HCT116 (cell line): ENCODE results near the gene ABCC8. TPM values are rescaled to one million over a fixed set of nuclear protein-coding genes. Genes with fewer than 3 reads are reported as not detected.

ENCODE experiments used
- ATAC-seq: fragments of 200-7000 bp; cut with Tn5 transposase; 2 replicates; pipeline ENCODE4 v1.9.1; 2020; ENCODE audit warnings: mild to moderate bottlenecking, moderate library complexity
- BruUV-seq: library from RNA; stranded (reverse); fragments of 400-500 nt; replicated peaks from 2 replicates; lab custom pipeline; 2021; lab: Mats Ljungman, UMichigan
- CTCF ChIA-PET: fragments of 300-600 bp; sonication (Branson Sonifier 250); formaldehyde crosslinking; loops from one replicate; lab custom pipeline; 2021; ENCODE audit warnings: antibody characterized with exemption; lab: Charles Lee
- POLR2A ChIA-PET: fragments of 300-600, 350-600 bp; sonication (Branson Sonifier 250); formaldehyde crosslinking; loops from one replicate; lab custom pipeline; 2021; ENCODE audit warnings: antibody characterized with exemption; lab: Charles Lee
- RAD21 ChIA-PET, 2 experiments: fragments of 300-600 bp; sonication (Branson Sonifier 250); formaldehyde crosslinking; loops; one replicate each; lab custom pipeline; 2023; ENCODE audit warnings: low total read pairs in 2 of 2; ENCODE audit not compliant: uncharacterized antibody in 2 of 2, unreplicated experiment in 2 of 2, low non-redundant PET in 1 of 2; lab: Charles Lee
- DNase-seq: peaks from one replicate; pipeline ENCODE4 v3.0.0-alpha.2; 2010; ENCODE audit warnings: low read depth, low spot score
- H2AFZ ChIP-seq: fragments of 200-600 bp; shearing (Covaris generic), sonication (generic); 2 replicates; pipeline ENCODE4 v1.6.1; 2017; ENCODE audit warnings: low read depth, mixed run types, mixed read lengths, antibody characterized with exemption, low read length; ENCODE audit not compliant: poor library complexity, severe bottlenecking
- H3K27ac ChIP-seq: 2 replicates; pipeline ENCODE4 v1.5.1; 2012; ENCODE audit warnings: low read depth, low read length
- H3K27me3 ChIP-seq: fragments of 200-600 bp; sonication (generic); 2 replicates; pipeline ENCODE4 v1.6.1; 2016; ENCODE audit warnings: mixed run types, low read length, mixed read lengths; ENCODE audit not compliant: insufficient read depth
- H3K36me3 ChIP-seq, 2 experiments: fragments of 200-500 bp in 1 of 2; fragments of 200-600 bp in 1 of 2; sonication (Bioruptor generic) in 1 of 2; sonication (generic) in 1 of 2; 2 replicates each; pipeline versions ENCODE4 v1.5.1 to v1.6.1; 2014 to 2016; ENCODE audit warnings: low read length in 2 of 2, inconsistent platforms in 1 of 2, mixed read lengths in 1 of 2, mixed run types in 1 of 2; ENCODE audit not compliant: insufficient read depth in 2 of 2, control insufficient read depth in 1 of 2
- H3K4me1 ChIP-seq, 2 experiments: fragments of 200-600 bp in 1 of 2; sonication (generic) in 1 of 2; 2 replicates each; pipeline versions ENCODE4 v1.5.1 to v1.6.1; 2012 to 2017; ENCODE audit warnings: low read length in 2 of 2, inconsistent platforms in 1 of 2, mild to moderate bottlenecking in 1 of 2, mixed read lengths in 1 of 2, mixed run types in 1 of 2, moderate library complexity in 1 of 2; ENCODE audit not compliant: insufficient read depth in 2 of 2, control insufficient read depth in 1 of 2
- H3K4me2 ChIP-seq: fragments of 200-600 bp; sonication (generic); 2 replicates; pipeline ENCODE4 v1.6.1; 2017; ENCODE audit warnings: mixed run types, low read length, mixed read lengths
- H3K4me3 ChIP-seq, 2 experiments: fragments of 200-600 bp in 1 of 2; sonication (generic) in 1 of 2; replicated peaks in 1 of 2; 2 replicates each; pipeline ENCODE4 v1.5.1; 2011 to 2016; ENCODE audit warnings: low read length in 2 of 2, control low read depth in 1 of 2, low read depth in 1 of 2, mild to moderate bottlenecking in 1 of 2, mixed read lengths in 1 of 2, mixed run types in 1 of 2
- H3K79me2 ChIP-seq: fragments of 200-600 bp; sonication (generic); 2 replicates; pipeline ENCODE4 v1.6.1; 2017; ENCODE audit warnings: mild to moderate bottlenecking, mixed run types, low read length, moderate library complexity, mixed read lengths; ENCODE audit not compliant: insufficient read depth
- H3K9ac ChIP-seq: fragments of 200-600 bp; sonication (generic); 2 replicates; pipeline ENCODE4 v1.6.1; 2016; ENCODE audit warnings: low read length, mixed read lengths
- H3K9me2 ChIP-seq: fragments of 200-600 bp; sonication (generic), shearing (Covaris generic); 2 replicates; pipeline ENCODE4 v1.6.1; 2017; ENCODE audit warnings: mixed run types, mild to moderate bottlenecking, moderate library complexity; ENCODE audit not compliant: insufficient read depth
- H3K9me3 ChIP-seq, 2 experiments: fragments of 200-500 bp in 1 of 2; fragments of 200-600 bp in 1 of 2; sonication (Bioruptor generic) in 1 of 2; sonication (generic) in 1 of 2; 2 replicates each; pipeline ENCODE4 v1.6.1; 2014 to 2017; ENCODE audit warnings: low read length in 2 of 2, mixed read lengths in 2 of 2, inconsistent platforms in 1 of 2, low read depth in 1 of 2, mild to moderate bottlenecking in 1 of 2, mixed run types in 1 of 2, moderate library complexity in 1 of 2; ENCODE audit not compliant: control insufficient read depth in 1 of 2, insufficient read depth in 1 of 2
- H4K20me1 ChIP-seq: fragments of 200-600 bp; sonication (generic), shearing (Covaris generic); 2 replicates; pipeline ENCODE4 v1.6.1; 2017; ENCODE audit warnings: mixed run types, mild to moderate bottlenecking, moderate library complexity; ENCODE audit not compliant: insufficient read depth
- CBX3 ChIP-seq: IDR thresholded peaks from 2 replicates; pipeline ENCODE4 v1.6.1; 2012; ENCODE audit warnings: low read depth
- POLR2AphosphoS5 ChIP-seq: IDR thresholded peaks from 2 replicates; pipeline ENCODE4 v1.6.1; 2011; ENCODE audit warnings: mild to moderate bottlenecking, low read depth, low read length, moderate library complexity
- RAD21 ChIP-seq: IDR thresholded peaks from 2 replicates; pipeline ENCODE4 v1.6.1; 2012; ENCODE audit warnings: low read depth, mild to moderate bottlenecking
- SP1 ChIP-seq: IDR thresholded peaks from 2 replicates; pipeline ENCODE4 v1.6.1; 2012; ENCODE audit warnings: low read depth
- TCF7L2 ChIP-seq: IDR thresholded peaks from 2 replicates; pipeline ENCODE4 v1.7.0; 2011; ENCODE audit warnings: borderline replicate concordance, inconsistent platforms; ENCODE audit not compliant: insufficient read depth, insufficient read length; ENCODE audit errors: extremely low read depth
- ZNF274 ChIP-seq: fragments of 200-500 bp; sonication (Bioruptor generic); IDR thresholded peaks from 2 replicates; pipeline ENCODE4 v1.6.1; 2014; ENCODE audit warnings: mild to moderate bottlenecking, low read depth, low read length, inconsistent platforms
- intact Hi-C: fragments of 100-400 bp; cut with micrococcal nuclease; formaldehyde crosslinking; loops from 2 replicates; pipeline ENCODE4 v1.10.0; 2022
- total RNA-seq: library from RNA; stranded (reverse); gene quantifications from one replicate; pipeline ENCODE4 v1.2.1, GENCODE V29; 2021; ENCODE audit not compliant: unreplicated experiment
- TF ChIP-seq, protein P1 (sequence below), 3 experiments: fragments of 200-600 bp in 1 of 3; sonication (generic) in 1 of 3; IDR thresholded peaks in 2 of 3; conservative IDR thresholded peaks in 1 of 3; 2 replicates each; pipeline ENCODE4 v1.5.1; 2012 to 2017; ENCODE audit warnings: low read depth in 2 of 3, low read length in 2 of 3, antibody characterized with exemption in 1 of 3, borderline replicate concordance in 1 of 3, control low read depth in 1 of 3, mild to moderate bottlenecking in 1 of 3, mixed read lengths in 1 of 3, mixed run types in 1 of 3, moderate library complexity in 1 of 3; ENCODE audit not compliant: insufficient read depth in 1 of 3
- TF ChIP-seq, protein P2 (sequence below): IDR thresholded peaks from 2 replicates; pipeline ENCODE4 v1.6.1; 2012

Gene ABCC8
- total RNA-seq, 1 experiment from 2014 or later = 0.39 TPM

DNA sequence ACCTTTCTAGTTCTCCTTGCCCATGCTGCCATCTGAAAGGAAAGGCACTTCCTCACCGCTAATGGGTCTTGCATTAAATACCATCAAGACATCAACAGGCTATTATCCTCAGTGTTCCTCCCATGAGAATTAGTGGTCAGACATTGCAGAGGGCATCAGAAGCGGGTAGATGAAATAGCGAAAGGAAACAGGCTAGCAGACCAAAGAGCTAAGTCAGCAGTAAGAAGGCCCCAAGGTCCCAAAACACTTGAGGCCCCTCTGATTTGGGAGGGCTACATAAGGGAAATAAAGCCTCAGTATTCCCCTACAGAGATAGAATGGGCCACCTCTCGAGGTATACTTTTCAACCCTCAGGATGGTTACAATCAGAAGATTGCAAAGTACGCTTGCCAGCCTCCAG is 101.1 kb downstream of the ABCC8 start:
- TF ChIP-seq CBX3 = no peak
- no peak for TF ChIP-seq ZNF274
- no peak for TF ChIP-seq SP1
- TF ChIP-seq, protein P1, sequence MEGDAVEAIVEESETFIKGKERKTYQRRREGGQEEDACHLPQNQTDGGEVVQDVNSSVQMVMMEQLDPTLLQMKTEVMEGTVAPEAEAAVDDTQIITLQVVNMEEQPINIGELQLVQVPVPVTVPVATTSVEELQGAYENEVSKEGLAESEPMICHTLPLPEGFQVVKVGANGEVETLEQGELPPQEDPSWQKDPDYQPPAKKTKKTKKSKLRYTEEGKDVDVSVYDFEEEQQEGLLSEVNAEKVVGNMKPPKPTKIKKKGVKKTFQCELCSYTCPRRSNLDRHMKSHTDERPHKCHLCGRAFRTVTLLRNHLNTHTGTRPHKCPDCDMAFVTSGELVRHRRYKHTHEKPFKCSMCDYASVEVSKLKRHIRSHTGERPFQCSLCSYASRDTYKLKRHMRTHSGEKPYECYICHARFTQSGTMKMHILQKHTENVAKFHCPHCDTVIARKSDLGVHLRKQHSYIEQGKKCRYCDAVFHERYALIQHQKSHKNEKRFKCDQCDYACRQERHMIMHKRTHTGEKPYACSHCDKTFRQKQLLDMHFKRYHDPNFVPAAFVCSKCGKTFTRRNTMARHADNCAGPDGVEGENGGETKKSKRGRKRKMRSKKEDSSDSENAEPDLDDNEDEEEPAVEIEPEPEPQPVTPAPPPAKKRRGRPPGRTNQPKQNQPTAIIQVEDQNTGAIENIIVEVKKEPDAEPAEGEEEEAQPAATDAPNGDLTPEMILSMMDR (IDR thresholded peaks at IDR 0.05 in 2 of 3, conservative IDR thresholded peaks at IDR 0.05 in 1 of 3; ENCODE audit: borderline replicate concordance in 1 of 3, insufficient read depth in 1 of 3, low read depth in 2 of 3, low read length in 2 of 3) = no peak
- no peak for TF ChIP-seq RAD21
- TF ChIP-seq, protein P2, sequence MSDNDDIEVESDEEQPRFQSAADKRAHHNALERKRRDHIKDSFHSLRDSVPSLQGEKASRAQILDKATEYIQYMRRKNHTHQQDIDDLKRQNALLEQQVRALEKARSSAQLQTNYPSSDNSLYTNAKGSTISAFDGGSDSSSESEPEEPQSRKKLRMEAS = no peak
- H2AFZ ChIP-seq = no peak overlapping the region
- ATAC-seq (no peak), DNase-seq (no peak)
- H3K4me2 ChIP-seq = no peak overlapping the region
- H3K27ac ChIP-seq = no peak overlapping the region
- 0 out of 4 replicates have a peak, but pooled peaks cover 0 to 3% of the 10 kb centered on the region in 2 experiments for H3K36me3 ChIP-seq
- intact Hi-C loops = no loop called here
- H3K9me2 ChIP-seq = no peaks in the 10 kb centered on the region
- no peaks in the 10 kb centered on the region for H4K20me1 ChIP-seq
- RAD21 ChIA-PET = no interaction called here
- H3K9ac ChIP-seq = no peak overlapping the region
- POLR2A ChIA-PET = no interaction called here
- CTCF ChIA-PET = interaction anchor here (1.4 kb wide), 1 partner anchor 9 kb away, joined by 7 read pairs; no protein-coding TSS in a partner anchor
- no peaks in the 10 kb centered on the region for H3K4me1 ChIP-seq
- H3K4me3 ChIP-seq = no peak overlapping the region
- H3K79me2 ChIP-seq = no peaks in the 10 kb centered on the region
- H3K9me3 ChIP-seq = peaks cover 27 to 39% of the 10 kb centered on the region in 2 experiments; a peak in 3 of 4 replicates
- BruUV-seq = no TSS peak
- no peaks in the 10 kb centered on the region for H3K27me3 ChIP-seq

DNA sequence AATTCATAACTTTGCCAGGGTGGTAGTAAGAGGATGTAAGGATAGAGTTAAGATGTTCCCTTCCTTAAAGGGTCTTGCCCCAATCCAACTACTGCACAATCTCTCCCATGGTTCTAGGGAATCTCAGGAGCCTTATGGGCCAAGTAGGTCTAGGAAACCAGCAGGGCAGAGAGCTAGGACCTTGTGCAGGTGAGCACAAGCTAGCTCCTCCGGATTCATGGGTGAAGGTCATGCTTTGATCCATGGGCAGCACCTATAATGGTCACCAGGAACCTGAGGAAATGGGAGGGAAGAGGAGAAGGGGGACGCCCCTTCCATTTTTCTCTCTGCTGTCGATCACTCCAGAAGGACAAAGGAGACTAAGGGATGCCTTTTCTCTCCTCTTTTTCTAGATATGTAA is 105.0 kb downstream of the ABCC8 start:
- no peaks in the 10 kb centered on the region for H3K4me1 ChIP-seq
- peaks cover 23 to 49% of the 10 kb centered on the region in 2 experiments; a peak in 2 of 4 replicates for H3K9me3 ChIP-seq
- H3K36me3 ChIP-seq = 0 out of 4 replicates have a peak, but pooled peaks cover 0 to 9% of the 10 kb centered on the region in 2 experiments
- ATAC-seq (0 out of 2 replicates have a peak, but pooled peaks have one; percentile 52), DNase-seq (peak; percentile 61)
- no peak overlapping the region for H3K9ac ChIP-seq
- CTCF ChIA-PET = interaction anchor here (0.5 kb wide), 1 partner anchor 40 kb away, joined by 3 read pairs; no protein-coding TSS in a partner anchor
- no peak overlapping the region for H3K4me2 ChIP-seq
- H3K27ac ChIP-seq = no peak overlapping the region
- POLR2A ChIA-PET = no interaction called here
- no peaks in the 10 kb centered on the region for H3K27me3 ChIP-seq
- H3K9me2 ChIP-seq = no peaks in the 10 kb centered on the region
- RAD21 ChIA-PET = no interaction called here
- intact Hi-C loops = no loop called here
- no peaks in the 10 kb centered on the region for H4K20me1 ChIP-seq
- H3K79me2 ChIP-seq = no peaks in the 10 kb centered on the region
- no peak overlapping the region for H2AFZ ChIP-seq
- no peak overlapping the region for H3K4me3 ChIP-seq
- BruUV-seq = no TSS peak
- TF ChIP-seq TCF7L2 (peak; percentile 13), CBX3 (peak; percentile 100), POLR2AphosphoS5 (no peak)
